NCI-H345 treated with DMSO at 0.1 percent for 48 hours (cell line): Measurements from ENCODE around the gene CUTA.
A peak's percentile ranks its signal among the peaks of the same experiment; 100 is the strongest.

ENCODE experiments used
- DNase-seq: peaks from one replicate; lab custom pipeline; 2025; ENCODE audit not compliant: unreplicated experiment; lab: John Stamatoyannopoulos, UW

The CUTA gene

DNA sequence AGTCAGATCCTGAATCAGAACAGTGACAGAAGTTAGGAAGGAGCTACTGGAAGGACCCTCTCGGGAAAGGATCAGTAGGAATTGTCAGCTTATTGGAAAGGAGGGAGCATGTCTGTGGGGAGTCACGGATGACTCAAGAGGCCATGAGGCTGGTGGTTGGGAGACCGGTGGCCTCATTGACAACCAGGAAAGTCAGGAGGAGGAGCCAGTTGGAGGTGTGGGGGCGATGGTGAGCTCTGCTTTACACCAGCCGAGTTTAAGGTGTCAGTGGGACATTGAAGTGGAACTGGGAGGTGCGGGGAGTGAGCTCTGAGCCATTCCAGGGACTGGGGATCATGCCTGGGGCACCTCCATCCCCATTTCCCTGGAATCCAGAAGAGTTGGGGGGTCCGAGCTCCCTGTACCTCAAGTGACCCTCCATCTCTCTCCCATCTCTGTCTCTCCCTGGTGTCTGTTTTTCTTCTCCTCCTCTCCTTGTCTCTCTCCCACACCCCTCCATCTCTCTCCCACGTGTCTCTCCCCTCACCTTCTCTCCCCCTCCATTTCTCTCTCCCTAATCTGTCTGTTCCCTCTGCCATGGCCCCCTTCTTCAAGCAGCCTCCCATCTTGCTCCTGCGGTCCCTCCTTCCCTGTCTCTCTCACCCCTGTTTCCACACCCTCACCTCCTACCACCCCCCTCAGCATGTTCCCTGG, 22.2 kb upstream of the CUTA start:
- DNase-seq, result no peak

- no peak for DNase-seq
Measured at GRCh38 chr6:33438978-33439594, 21.2 kb upstream of the CUTA start.

DNA sequence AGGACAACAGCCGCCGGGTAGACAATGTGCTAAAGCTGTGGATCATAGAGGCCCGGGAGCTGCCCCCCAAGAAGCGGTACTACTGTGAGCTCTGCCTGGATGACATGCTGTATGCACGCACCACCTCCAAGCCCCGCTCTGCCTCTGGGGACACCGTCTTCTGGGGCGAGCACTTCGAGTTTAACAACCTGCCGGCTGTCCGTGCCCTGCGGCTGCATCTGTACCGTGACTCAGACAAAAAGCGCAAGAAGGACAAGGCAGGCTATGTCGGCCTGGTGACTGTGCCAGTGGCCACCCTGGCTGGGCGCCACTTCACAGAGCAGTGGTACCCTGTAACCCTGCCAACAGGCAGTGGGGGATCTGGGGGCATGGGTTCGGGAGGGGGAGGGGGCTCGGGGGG, 19.8 kb upstream of the CUTA start:
- DNase-seq, result no peak

DNA sequence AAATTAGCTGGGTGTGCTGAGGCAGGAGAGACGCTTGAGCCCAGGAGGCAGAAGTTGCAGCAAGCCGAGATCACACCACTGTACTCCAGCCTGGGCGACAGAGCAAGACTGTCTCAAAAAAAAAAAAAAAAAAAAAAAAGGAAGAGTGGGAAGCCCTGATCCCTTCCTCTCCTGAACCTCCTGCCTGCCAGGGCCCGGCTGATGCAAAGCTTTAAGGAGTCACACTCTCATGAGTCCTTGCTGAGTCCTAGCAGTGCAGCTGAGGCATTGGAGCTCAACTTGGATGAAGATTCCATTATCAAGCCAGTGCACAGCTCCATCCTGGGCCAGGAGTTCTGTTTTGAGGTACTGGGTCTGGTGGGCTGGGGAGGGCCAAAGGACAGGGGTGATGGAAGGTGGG, 17.1 kb upstream of the CUTA start:
- no peak for DNase-seq

DNA sequence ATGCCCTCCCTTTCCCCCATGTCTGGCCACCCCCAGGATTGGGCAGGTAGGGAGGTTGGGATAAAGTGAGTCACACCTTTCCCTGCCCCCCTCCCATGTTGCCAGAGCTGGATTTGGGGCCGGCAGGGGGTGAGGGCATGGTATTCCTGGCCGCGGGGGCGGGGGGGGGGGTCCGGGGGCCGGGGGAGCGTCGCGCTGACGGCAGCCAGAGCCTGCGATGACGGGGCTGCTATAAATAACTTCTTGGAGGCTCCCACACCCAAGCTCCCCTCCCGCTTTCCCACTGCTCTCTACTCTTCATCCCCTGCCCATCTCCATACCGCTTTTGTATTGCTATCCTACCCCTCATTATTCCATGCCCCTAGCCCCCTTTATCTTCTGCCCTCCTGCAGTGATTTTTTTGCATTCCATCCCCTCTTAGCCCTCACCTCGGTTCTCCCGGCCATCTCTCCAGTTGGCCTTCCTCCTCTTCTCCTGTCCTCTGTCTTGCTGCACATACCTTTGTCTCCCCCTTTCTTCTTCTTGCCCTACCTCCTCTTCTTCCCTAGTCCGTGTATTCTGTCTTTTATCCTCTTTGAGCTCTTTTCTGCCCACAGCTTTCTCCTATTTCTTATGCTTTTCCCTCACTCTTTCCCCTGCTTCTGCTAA, 15.8 kb upstream of the CUTA start:
- no peak for DNase-seq

- no peak for DNase-seq
Measured at GRCh38 chr6:33433001-33433543, 15.2 kb upstream of the CUTA start.

- no peak for DNase-seq
Measured at GRCh38 chr6:33432546-33432945, 14.6 kb upstream of the CUTA start.

GRCh38 chr6:33431880-33432541, 14.1 kb upstream of the CUTA start:
- no peak for DNase-seq

- DNase-seq, result peak; percentile 22
Measured at GRCh38 chr6:33430991-33431879, 13.3 kb upstream of the CUTA start.

DNA sequence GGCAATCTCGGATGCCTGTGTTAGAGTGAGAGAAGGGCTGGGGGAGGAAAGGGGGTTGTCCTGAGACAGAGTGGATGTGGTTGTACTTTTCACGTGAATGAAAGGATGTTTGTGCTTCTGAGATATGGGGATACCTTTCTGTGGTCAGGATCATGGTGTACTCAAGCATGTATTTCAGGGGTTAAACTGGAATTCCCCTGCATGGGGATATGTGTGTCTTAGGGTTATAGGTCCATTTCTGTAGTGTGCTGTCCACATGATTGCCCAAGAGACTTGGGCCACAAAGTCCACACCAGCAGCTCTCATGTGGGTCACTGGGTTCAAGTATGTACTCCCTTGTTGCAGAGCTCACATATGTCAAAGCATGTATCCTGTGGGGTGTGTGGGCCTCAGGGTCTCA, 12.4 kb upstream of the CUTA start:
- DNase-seq, result no peak

DNA sequence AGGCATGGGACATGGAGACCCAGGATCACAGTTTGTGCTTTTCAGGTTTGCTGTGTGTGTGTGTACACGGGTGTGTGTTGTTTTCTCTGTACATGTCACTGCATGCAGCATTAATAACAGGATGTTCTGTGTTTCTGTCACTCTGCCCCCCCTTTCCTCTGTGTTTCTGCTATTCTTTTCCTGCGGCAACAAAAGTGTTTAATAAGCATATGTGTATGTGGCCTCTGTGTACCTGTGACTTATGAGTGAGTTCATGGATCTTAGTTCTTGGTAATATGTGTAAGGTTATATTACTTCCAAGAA, 11.8 kb upstream of the CUTA start:
- DNase-seq, result no peak

DNA sequence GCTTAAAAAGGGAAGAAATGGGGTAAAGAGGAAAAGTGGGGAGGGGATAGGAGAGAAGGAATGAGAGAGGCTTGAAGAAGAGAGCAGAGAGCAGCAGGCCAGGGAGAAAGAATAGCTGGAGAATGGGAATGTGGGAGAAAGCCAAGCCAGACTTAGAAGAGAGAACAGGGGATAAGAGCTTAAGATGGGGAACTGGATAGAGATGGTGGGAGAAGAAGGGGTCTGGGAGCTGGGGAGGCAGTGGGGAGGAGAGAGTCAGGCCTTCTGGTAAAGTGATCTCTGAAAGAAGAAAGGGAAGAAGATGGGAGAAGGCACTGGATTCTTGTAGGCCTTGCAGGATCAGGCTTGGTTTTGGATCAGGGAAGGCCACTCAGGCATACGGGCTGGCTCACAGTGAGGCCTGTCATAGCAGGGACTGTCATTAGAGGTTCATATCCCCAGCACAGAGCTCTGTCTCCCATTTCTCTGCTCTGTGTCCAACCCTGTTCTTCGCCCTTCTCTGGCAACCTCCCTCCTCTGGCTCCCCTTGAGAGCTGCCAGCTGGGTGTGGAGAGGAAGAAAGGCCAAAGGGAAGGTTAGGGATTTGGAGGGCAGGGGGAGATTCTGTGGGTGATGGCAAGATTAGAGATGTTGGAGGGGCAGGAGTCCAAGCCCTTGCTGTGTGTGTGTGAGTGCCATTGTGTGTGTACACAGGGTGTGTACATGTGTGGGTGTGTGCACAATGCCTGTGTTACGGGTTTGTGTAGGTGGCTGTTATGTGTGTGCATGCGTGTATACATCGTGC, 11.3 kb upstream of the CUTA start:
- no peak for DNase-seq

DNA sequence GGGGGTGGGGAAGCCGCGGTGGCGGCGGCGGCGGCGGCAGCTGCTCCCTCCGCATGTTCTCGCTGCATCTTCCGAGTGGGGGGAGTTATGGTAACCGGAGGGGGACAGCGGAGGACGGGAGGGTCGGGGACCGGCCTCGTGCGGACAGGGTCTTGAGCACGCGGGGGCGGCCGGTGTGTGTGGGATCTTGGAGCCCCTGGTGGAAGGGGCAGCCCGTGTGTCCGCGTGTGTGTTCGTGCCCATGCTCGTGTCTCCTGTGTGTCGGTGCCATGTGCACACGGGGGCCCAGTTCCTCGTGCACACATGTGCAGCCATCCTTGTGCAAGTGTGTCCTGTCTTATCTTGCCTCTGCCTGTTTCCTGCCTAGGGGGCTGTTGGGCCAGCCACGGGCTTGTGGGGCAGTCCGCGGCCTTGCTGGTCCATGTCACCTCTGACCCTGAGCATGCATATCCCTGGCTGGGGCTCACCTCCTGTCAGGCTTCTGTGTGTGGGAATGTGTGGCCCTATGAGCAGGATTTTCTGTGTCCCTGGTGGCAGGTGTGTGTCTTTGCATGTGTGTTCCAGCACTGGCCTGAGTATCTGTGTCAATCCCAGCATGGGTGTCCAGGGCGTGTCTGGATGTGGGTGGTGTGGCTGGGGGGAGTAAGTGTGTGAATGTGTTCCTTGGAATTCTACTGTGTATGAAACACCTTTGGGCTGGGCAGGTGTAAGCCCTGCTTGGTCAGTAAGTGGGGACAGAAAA, 10.5 kb upstream of the CUTA start:
- DNase-seq, result no peak

DNA sequence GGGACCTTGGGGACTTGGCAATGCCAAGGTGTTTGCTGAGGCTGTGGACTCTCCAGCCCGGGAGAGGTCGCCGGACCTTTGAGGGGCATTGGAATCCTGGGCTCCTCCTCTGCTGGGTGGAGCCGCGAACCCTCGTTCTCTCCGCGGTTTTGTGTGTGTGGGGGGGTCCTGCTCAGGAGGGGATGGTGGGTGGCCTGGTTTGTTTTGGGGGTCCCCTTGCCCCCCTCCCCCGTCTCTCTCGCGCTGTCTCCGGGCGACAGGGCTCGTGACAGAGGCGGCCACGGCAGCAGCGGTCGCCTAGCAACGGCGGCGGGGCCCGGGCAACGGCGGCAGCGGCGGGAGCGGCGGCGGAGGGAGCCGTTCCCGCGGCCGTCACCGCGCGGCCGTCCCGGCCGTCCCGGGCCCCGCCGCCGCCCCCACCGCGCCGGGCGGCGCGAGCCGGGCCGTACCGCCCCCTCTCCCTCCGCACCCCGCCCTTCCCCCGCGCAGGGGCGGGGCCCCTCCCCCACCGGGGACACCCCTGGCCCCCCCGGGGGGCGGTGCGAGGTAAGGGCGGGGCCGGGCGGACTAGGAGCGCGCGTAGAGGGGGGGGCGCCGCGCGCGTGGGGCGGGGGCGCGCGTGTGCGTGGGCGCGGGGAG, 9.8 kb upstream of the CUTA start:
- DNase-seq, result no peak

GRCh38 chr6:33426590-33427511, 8.9 kb upstream of the CUTA start:
- DNase-seq, result peak; percentile 19

DNA sequence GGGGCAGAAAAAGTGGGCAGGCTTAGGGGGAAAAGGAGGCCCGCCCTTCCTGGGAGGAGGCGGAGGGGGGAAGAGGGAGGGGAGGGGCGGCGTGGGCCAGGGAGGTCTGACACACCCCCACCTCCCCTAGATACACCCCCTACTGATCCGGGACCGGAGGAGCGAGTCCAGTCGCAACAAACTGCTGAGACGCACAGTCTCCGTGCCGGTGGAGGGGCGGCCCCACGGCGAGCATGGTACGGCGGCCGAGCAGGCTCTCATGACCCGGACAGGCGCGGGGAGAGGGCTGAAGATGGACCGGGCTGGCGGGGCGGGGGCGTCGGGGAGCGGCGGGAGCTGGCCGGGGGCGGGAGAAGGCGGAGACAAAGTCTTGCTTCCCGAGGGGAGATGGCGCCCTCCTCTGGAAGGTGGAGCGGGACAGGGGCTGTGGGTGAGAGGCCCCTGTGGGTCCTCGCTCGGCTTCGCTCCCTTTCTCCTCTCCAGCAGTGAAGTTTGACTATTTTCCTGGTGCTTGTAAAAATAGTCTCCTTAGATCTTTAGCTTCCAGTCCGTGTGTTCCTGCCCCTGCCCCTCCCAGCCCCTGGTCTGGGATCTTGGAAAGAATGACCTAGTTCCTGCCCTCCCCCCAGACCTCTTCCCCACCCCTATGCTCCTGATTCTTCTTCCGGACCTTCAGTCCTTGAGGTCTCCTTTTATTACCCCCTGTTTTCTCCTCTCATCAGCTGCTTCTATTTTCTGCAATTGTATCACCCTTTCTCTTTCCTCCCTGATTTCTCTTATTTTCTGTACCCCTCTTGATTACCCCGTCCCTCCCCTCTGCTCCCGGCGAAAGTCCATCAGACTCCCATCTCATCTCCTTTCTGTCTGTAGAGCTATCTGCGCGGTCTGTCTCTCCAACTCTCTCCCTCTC, 8.0 kb upstream of the CUTA start:
- peak; percentile 75 for DNase-seq
